Muscle layer of duodenum (tissue), 2 donors: ENCODE data around the gene JAKMIP2.
A peak's percentile ranks its signal among the peaks of the same experiment; 100 is the strongest.
"Not testable (repeated sequence)": the region's sequence is repeated elsewhere in the genome, so short reads cannot be mapped to it uniquely, and the experiment has no call there.

ENCODE experiments used
- H3K27ac ChIP-seq: one replicate; pipeline ENCODE4 v1.7.0; 2013; ENCODE audit warnings: mild to moderate bottlenecking, low read length
- H3K27me3 ChIP-seq: one replicate; pipeline ENCODE4 v1.7.0; 2013; ENCODE audit warnings: low read depth, mild to moderate bottlenecking, control low read depth, low read length
- H3K36me3 ChIP-seq, 2 donors: one replicate each; pipeline ENCODE4 v1.7.0; 2013; ENCODE audit warnings: low read length in 2 of 2, control low read depth in 1 of 2, mild to moderate bottlenecking in 1 of 2; ENCODE audit not compliant: insufficient read depth in 2 of 2, control insufficient read depth in 1 of 2
- H3K4me1 ChIP-seq, 2 donors: one replicate each; pipeline ENCODE4 v1.7.0; 2013; ENCODE audit warnings: low read length in 2 of 2, mild to moderate bottlenecking in 2 of 2, control low read depth in 1 of 2, moderate library complexity in 1 of 2; ENCODE audit not compliant: insufficient read depth in 2 of 2, control insufficient read depth in 1 of 2
- H3K4me3 ChIP-seq, 2 donors: one replicate each; pipeline ENCODE4 v1.7.0; 2013; ENCODE audit warnings: low read length in 2 of 2, low read depth in 1 of 2, mild to moderate bottlenecking in 1 of 2
- H3K9me3 ChIP-seq, 2 donors: one replicate each; pipeline ENCODE4 v1.7.0; 2013; ENCODE audit warnings: low read length in 2 of 2, control low read depth in 1 of 2, mild to moderate bottlenecking in 1 of 2; ENCODE audit not compliant: control insufficient read depth in 1 of 2
- donor health status: healthy.

Gene JAKMIP2

GRCh38 chr5:147561435-147561834, 221.1 kb downstream of the JAKMIP2 start:
- Histone ChIP-seq H3K9me3 (no peaks in the 10 kb centered on the region), H3K27ac (no peak overlapping the region)

GRCh38 chr5:147560718-147561331, 221.7 kb downstream of the JAKMIP2 start:
- Histone ChIP-seq H3K36me3 (no peaks in the 10 kb centered on the region), H3K9me3 (no peaks in the 10 kb centered on the region), H3K27me3 (no peaks in the 10 kb centered on the region), H3K4me1 (peaks cover 0 to 11% of the 10 kb centered on the region in 2 donors), H3K27ac (no peak overlapping the region), H3K4me3 (no peak overlapping the region)

More at GRCh38 chr5:147561435-147561834, 221.1 kb downstream of the JAKMIP2 start:
- Histone ChIP-seq H3K36me3 (no peaks in the 10 kb centered on the region), H3K4me1 (peaks cover 0 to 8% of the 10 kb centered on the region in 2 donors), H3K27me3 (no peaks in the 10 kb centered on the region), H3K4me3 (no peak overlapping the region)

- no peaks in the 10 kb centered on the region for H3K27me3 ChIP-seq
- no peaks in the 10 kb centered on the region for H3K36me3 ChIP-seq
- H3K4me3 ChIP-seq: no peak overlapping the region
- peaks cover 4 to 20% of the 10 kb centered on the region in 2 donors for H3K4me1 ChIP-seq
- no peaks in the 10 kb centered on the region for H3K9me3 ChIP-seq
- H3K27ac ChIP-seq: no peak overlapping the region
Measured at GRCh38 chr5:147559749-147560148, 222.8 kb downstream of the JAKMIP2 start.

GRCh38 chr5:147558826-147559225, 223.7 kb downstream of the JAKMIP2 start:
- H3K4me1 ChIP-seq: peaks cover 4 to 23% of the 10 kb centered on the region in 2 donors
- no peaks in the 10 kb centered on the region for H3K27me3 ChIP-seq
- H3K9me3 ChIP-seq: no peaks in the 10 kb centered on the region
- H3K36me3 ChIP-seq: no peaks in the 10 kb centered on the region
- no peak overlapping the region for H3K4me3 ChIP-seq
- H3K27ac ChIP-seq: no peak overlapping the region

- peaks cover 4 to 31% of the 10 kb centered on the region in 2 donors for H3K4me1 ChIP-seq
- no peaks in the 10 kb centered on the region for H3K9me3 ChIP-seq
- no peak overlapping the region for H3K27ac ChIP-seq
- H3K4me3 ChIP-seq: no peak overlapping the region
- H3K27me3 ChIP-seq: no peaks in the 10 kb centered on the region
- no peaks in the 10 kb centered on the region for H3K36me3 ChIP-seq
Measured at GRCh38 chr5:147557876-147558745, 224.4 kb downstream of the JAKMIP2 start.

GRCh38 chr5:147555176-147555575, 227.4 kb downstream of the JAKMIP2 start:
- Histone ChIP-seq H3K4me1 (peaks cover 4 to 42% of the 10 kb centered on the region in 2 donors), H3K9me3 (no peaks in the 10 kb centered on the region), H3K27me3 (no peaks in the 10 kb centered on the region), H3K4me3 (no peak overlapping the region), H3K36me3 (no peaks in the 10 kb centered on the region), H3K27ac (peak overlapping the region; percentile 79)

GRCh38 chr5:147554261-147554817, 228.2 kb downstream of the JAKMIP2 start:
- Histone ChIP-seq H3K27ac (peak overlapping the region; percentile 79), H3K4me3 (peak overlapping the region; percentile 21 to 28), H3K9me3 (no peaks in the 10 kb centered on the region), H3K36me3 (no peaks in the 10 kb centered on the region), H3K4me1 (peaks cover 4 to 42% of the 10 kb centered on the region in 2 donors), H3K27me3 (no peaks in the 10 kb centered on the region)

- not testable (repeated sequence) for H3K9me3 ChIP-seq, H3K36me3 ChIP-seq, H3K27me3 ChIP-seq
- Histone ChIP-seq H3K4me1 (peaks cover 4 to 40% of the 10 kb centered on the region in 2 donors), H3K27ac (peak overlapping the region; percentile 79), H3K4me3 (peak overlapping the region; percentile 21 to 28)
Measured at GRCh38 chr5:147553817-147554216, 228.7 kb downstream of the JAKMIP2 start.

- Histone ChIP-seq H3K36me3 (no peaks in the 10 kb centered on the region), H3K4me3 (no peak overlapping the region), H3K27me3 (no peaks in the 10 kb centered on the region), H3K9me3 (no peaks in the 10 kb centered on the region), H3K27ac (peak overlapping the region; percentile 24), H3K4me1 (peaks cover 4 to 34% of the 10 kb centered on the region in 2 donors)
Measured at GRCh38 chr5:147552897-147553296, 229.6 kb downstream of the JAKMIP2 start.

- Histone ChIP-seq H3K9me3 (no peaks in the 10 kb centered on the region), H3K27me3 (no peaks in the 10 kb centered on the region), H3K4me3 (no peak overlapping the region), H3K4me1 (peaks cover 4 to 34% of the 10 kb centered on the region in 2 donors), H3K27ac (no peak overlapping the region), H3K36me3 (no peaks in the 10 kb centered on the region)
Measured at GRCh38 chr5:147551677-147552076, 230.9 kb downstream of the JAKMIP2 start.

- Histone ChIP-seq H3K36me3 (no peaks in the 10 kb centered on the region), H3K27ac (peak overlapping the region; percentile 35), H3K27me3 (no peaks in the 10 kb centered on the region), H3K4me3 (no peak overlapping the region), H3K4me1 (peaks cover 0 to 8% of the 10 kb centered on the region in 2 donors), H3K9me3 (no peaks in the 10 kb centered on the region)
Measured at GRCh38 chr5:147547730-147548129, 234.8 kb downstream of the JAKMIP2 start.
